Fibroblast of the aortic adventitia (primary cell): ENCODE results near the gene FANCE. TPM values are rescaled to one million over a fixed set of nuclear protein-coding genes. Genes with fewer than 3 reads are reported as not detected.

Source experiments
- DNase-seq: peaks from one replicate; pipeline ENCODE4 v3.0.0-alpha.2; 2010; ENCODE audit warnings: low read depth
- H3K4me3 ChIP-seq: 2 replicates; pipeline ENCODE4 v1.5.1; 2011; ENCODE audit warnings: low read depth, mild to moderate bottlenecking, control low read depth, low read length, moderate library complexity
- total RNA-seq: library from RNA; depleted of rRNA; stranded (reverse); fragments of >200 nt; gene quantifications from 2 replicates; pipeline ENCODE4 v1.2.3, GENCODE V29; 2012; ENCODE audit warnings: low replicate concordance
- TF ChIP-seq, protein P1 (sequence below): IDR thresholded peaks from 2 replicates; pipeline ENCODE4 v1.5.1; 2011; ENCODE audit warnings: mild to moderate bottlenecking, low read length, control low read depth, inconsistent platforms; ENCODE audit not compliant: insufficient read depth

The FANCE gene
- total RNA-seq, 1 donor, result 7.7 TPM

DNA sequence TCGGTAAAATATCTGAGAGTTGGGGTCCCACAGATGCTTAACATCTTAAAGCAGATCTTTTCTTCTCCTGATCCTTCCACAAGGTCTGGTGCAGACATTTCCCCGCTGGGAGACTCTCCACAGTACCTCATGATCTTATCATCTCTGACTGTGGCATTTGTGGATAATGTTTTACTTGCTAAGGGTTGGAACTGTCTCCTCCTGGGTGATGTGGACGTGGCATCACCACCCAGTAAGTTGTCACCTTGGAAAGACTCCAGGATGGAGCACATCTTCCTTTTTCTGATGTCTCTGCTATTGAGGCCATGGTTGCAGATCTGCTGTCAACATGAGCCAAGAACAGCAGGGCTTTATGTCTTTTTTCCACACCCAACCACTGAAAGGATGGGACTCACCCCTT lies 42.0 kb upstream of the FANCE start:
- TF ChIP-seq, protein P1, sequence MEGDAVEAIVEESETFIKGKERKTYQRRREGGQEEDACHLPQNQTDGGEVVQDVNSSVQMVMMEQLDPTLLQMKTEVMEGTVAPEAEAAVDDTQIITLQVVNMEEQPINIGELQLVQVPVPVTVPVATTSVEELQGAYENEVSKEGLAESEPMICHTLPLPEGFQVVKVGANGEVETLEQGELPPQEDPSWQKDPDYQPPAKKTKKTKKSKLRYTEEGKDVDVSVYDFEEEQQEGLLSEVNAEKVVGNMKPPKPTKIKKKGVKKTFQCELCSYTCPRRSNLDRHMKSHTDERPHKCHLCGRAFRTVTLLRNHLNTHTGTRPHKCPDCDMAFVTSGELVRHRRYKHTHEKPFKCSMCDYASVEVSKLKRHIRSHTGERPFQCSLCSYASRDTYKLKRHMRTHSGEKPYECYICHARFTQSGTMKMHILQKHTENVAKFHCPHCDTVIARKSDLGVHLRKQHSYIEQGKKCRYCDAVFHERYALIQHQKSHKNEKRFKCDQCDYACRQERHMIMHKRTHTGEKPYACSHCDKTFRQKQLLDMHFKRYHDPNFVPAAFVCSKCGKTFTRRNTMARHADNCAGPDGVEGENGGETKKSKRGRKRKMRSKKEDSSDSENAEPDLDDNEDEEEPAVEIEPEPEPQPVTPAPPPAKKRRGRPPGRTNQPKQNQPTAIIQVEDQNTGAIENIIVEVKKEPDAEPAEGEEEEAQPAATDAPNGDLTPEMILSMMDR, result no peak
- no peak overlapping the region for H3K4me3 ChIP-seq
- DNase-seq, result no peak

DNA sequence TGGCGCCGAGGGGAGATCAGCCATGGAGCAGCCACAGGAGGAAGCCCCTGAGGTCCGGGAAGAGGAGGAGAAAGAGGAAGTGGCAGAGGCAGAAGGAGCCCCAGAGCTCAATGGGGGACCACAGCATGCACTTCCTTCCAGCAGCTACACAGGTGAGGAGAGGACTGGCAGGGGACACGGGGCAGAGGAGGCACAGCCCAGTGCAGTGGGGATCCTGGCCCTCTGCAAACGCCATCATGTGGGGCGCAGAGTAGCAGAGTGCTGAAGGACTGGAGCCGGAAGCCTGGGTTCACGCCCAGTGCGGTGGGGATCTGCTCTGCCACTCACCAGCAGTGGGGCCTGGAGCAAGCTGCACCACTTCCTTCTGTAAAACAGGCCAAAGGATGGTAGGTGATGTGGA lies 41.1 kb upstream of the FANCE start:
- no peak for DNase-seq
- no peak overlapping the region for H3K4me3 ChIP-seq
- TF ChIP-seq, protein P1, result no peak

DNA sequence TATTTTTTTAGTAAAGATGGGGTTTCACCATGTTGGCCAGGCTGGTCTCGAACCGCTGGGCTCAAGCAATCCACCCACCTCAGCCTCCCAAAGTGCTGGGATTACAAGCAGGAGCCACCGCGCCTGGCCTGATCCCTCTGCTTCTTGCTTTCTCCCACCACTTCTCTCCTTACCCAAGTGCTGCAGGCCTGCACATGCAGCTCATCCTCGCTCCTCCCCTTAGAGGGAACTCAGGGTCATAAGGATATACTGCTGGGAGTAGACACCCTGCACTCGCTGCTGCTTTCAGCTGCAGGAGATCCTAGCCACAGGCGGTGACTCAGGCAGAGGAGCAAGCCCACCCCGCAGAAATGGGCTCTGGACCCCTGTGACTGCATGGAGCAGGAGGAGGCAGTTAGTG lies 40.0 kb upstream of the FANCE start:
- DNase-seq, result no peak
- H3K4me3 ChIP-seq, result no peak overlapping the region
- TF ChIP-seq, protein P1, result no peak

DNA sequence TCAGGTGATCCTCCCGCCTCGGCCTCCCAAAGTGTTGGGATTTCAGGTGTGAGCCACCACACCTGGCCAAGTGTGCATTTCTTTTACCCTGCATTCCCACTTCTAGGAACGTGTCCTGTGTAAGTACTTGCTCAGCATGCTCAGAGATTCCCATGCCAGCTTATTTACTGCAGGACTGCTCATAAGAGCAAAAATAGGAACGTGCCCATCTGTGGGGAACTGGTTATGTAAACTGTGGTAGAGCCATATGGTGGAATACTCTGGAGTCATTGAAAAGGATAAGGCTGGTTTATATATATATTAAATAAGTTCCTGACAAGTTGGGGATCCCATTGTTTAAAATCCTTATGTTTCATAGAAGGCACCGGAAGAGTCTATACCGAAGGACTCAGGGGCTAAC lies 38.2 kb upstream of the FANCE start:
- no peak for DNase-seq
- TF ChIP-seq, protein P1, result no peak
- no peak overlapping the region for H3K4me3 ChIP-seq

DNA sequence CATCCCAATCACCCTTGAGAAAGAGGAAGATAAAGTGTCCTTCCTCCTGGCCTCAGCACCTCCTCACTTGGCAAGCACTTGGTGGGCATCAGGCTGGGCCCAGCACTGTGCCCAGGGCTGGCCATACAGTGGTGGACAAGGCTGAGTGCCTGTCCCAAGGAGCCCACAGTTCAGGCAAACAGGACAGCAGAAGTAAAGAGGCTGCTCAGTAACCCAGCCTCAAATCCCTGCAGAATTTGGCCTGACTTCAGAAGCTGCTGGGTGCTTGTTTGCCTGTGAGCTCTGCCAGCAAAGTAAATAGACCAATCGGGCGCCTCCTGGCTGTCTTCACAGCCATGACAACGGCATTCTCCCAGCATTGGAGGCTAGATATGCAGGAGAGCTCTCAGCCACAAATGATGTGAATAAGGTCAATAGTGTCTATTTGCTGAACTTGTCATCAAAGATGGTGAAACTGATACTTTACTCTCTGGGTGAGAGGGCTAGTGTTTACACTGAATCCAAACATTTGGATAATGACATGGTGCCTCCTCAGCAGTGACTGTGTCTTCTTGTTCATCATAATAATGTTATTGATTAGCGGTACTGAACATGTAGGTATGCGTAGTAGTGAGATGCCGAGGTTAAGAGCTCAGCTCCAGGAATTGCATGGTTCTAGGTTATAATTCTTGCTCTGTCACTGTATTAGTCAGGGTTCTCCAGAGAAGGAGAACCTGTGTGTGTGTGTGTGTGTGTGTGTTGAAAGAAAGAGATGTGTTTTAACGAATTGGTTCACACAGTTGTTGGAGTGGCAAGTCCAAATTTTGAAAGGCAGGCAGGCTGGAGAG lies 36.9 kb upstream of the FANCE start:
- no peak overlapping the region for H3K4me3 ChIP-seq
- TF ChIP-seq, protein P1, result peak; percentile 64
- peak; percentile 91 for DNase-seq

DNA sequence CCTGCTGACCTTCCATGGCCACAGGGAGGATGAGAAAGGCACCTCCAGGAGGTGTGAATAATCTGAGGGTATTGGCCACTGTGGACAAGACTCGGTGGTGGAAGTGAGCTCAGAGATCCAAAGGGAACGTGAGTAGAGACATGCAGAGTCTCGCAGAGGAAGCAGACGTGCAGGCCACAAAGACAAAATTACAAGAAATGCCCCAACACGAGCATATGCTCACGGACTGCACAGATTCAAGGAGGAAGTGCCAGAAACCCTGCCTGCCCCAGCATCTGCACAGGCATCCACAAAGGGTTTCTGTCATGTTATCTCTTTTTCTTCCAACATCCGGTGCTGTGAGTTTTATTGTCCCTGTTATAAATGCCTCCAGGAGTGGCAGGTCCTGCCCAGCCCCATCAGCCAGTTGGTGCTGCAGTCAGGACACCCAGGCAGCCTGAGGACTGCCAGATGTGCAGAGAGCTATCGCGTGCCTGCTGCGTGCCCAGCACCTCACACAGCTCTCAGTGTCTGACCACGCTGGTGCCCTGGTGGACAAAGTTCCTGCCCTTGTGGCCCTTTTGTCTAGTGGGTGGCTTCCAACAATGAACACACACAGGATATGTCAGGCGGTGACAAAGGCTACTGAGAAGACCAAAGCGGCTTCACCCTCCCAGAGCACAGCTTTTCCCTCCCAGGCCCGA lies 34.0 kb upstream of the FANCE start:
- no peak overlapping the region for H3K4me3 ChIP-seq
- DNase-seq, result no peak
- TF ChIP-seq, protein P1, result no peak
